HCT116 (cell line): ENCODE results near the gene SEC23IP. TPM values are rescaled to one million over a fixed set of nuclear protein-coding genes. Genes with fewer than 3 reads are reported as not detected.

ENCODE experiments used
- ATAC-seq: fragments of 200-7000 bp; cut with Tn5 transposase; 2 replicates; pipeline ENCODE4 v1.9.1; 2020; ENCODE audit warnings: mild to moderate bottlenecking, moderate library complexity
- BruUV-seq: library from RNA; stranded (reverse); fragments of 400-500 nt; replicated peaks from 2 replicates; lab custom pipeline; 2021; lab: Mats Ljungman, UMichigan
- CTCF ChIA-PET: fragments of 300-600 bp; sonication (Branson Sonifier 250); formaldehyde crosslinking; loops from one replicate; lab custom pipeline; 2021; ENCODE audit warnings: antibody characterized with exemption; lab: Charles Lee
- POLR2A ChIA-PET: fragments of 300-600, 350-600 bp; sonication (Branson Sonifier 250); formaldehyde crosslinking; loops from one replicate; lab custom pipeline; 2021; ENCODE audit warnings: antibody characterized with exemption; lab: Charles Lee
- RAD21 ChIA-PET, 2 experiments: fragments of 300-600 bp; sonication (Branson Sonifier 250); formaldehyde crosslinking; loops; one replicate each; lab custom pipeline; 2023; ENCODE audit warnings: low total read pairs in 2 of 2; ENCODE audit not compliant: uncharacterized antibody in 2 of 2, unreplicated experiment in 2 of 2, low non-redundant PET in 1 of 2; lab: Charles Lee
- DNase-seq: peaks from one replicate; pipeline ENCODE4 v3.0.0-alpha.2; 2010; ENCODE audit warnings: low read depth, low spot score
- H2AFZ ChIP-seq: fragments of 200-600 bp; shearing (Covaris generic), sonication (generic); 2 replicates; pipeline ENCODE4 v1.6.1; 2017; ENCODE audit warnings: low read depth, mixed run types, mixed read lengths, antibody characterized with exemption, low read length; ENCODE audit not compliant: poor library complexity, severe bottlenecking
- H3K27ac ChIP-seq: 2 replicates; pipeline ENCODE4 v1.5.1; 2012; ENCODE audit warnings: low read depth, low read length
- H3K27me3 ChIP-seq: fragments of 200-600 bp; sonication (generic); 2 replicates; pipeline ENCODE4 v1.6.1; 2016; ENCODE audit warnings: mixed run types, low read length, mixed read lengths; ENCODE audit not compliant: insufficient read depth
- H3K36me3 ChIP-seq, 2 experiments: fragments of 200-500 bp in 1 of 2; fragments of 200-600 bp in 1 of 2; sonication (Bioruptor generic) in 1 of 2; sonication (generic) in 1 of 2; 2 replicates each; pipeline versions ENCODE4 v1.5.1 to v1.6.1; 2014 to 2016; ENCODE audit warnings: low read length in 2 of 2, inconsistent platforms in 1 of 2, mixed read lengths in 1 of 2, mixed run types in 1 of 2; ENCODE audit not compliant: insufficient read depth in 2 of 2, control insufficient read depth in 1 of 2
- H3K4me1 ChIP-seq, 2 experiments: fragments of 200-600 bp in 1 of 2; sonication (generic) in 1 of 2; 2 replicates each; pipeline versions ENCODE4 v1.5.1 to v1.6.1; 2012 to 2017; ENCODE audit warnings: low read length in 2 of 2, inconsistent platforms in 1 of 2, mild to moderate bottlenecking in 1 of 2, mixed read lengths in 1 of 2, mixed run types in 1 of 2, moderate library complexity in 1 of 2; ENCODE audit not compliant: insufficient read depth in 2 of 2, control insufficient read depth in 1 of 2
- H3K4me2 ChIP-seq: fragments of 200-600 bp; sonication (generic); 2 replicates; pipeline ENCODE4 v1.6.1; 2017; ENCODE audit warnings: mixed run types, low read length, mixed read lengths
- H3K4me3 ChIP-seq, 2 experiments: fragments of 200-600 bp in 1 of 2; sonication (generic) in 1 of 2; replicated peaks in 1 of 2; 2 replicates each; pipeline ENCODE4 v1.5.1; 2011 to 2016; ENCODE audit warnings: low read length in 2 of 2, control low read depth in 1 of 2, low read depth in 1 of 2, mild to moderate bottlenecking in 1 of 2, mixed read lengths in 1 of 2, mixed run types in 1 of 2
- H3K79me2 ChIP-seq: fragments of 200-600 bp; sonication (generic); 2 replicates; pipeline ENCODE4 v1.6.1; 2017; ENCODE audit warnings: mild to moderate bottlenecking, mixed run types, low read length, moderate library complexity, mixed read lengths; ENCODE audit not compliant: insufficient read depth
- H3K9ac ChIP-seq: fragments of 200-600 bp; sonication (generic); 2 replicates; pipeline ENCODE4 v1.6.1; 2016; ENCODE audit warnings: low read length, mixed read lengths
- H3K9me2 ChIP-seq: fragments of 200-600 bp; sonication (generic), shearing (Covaris generic); 2 replicates; pipeline ENCODE4 v1.6.1; 2017; ENCODE audit warnings: mixed run types, mild to moderate bottlenecking, moderate library complexity; ENCODE audit not compliant: insufficient read depth
- H3K9me3 ChIP-seq, 2 experiments: fragments of 200-500 bp in 1 of 2; fragments of 200-600 bp in 1 of 2; sonication (Bioruptor generic) in 1 of 2; sonication (generic) in 1 of 2; 2 replicates each; pipeline ENCODE4 v1.6.1; 2014 to 2017; ENCODE audit warnings: low read length in 2 of 2, mixed read lengths in 2 of 2, inconsistent platforms in 1 of 2, low read depth in 1 of 2, mild to moderate bottlenecking in 1 of 2, mixed run types in 1 of 2, moderate library complexity in 1 of 2; ENCODE audit not compliant: control insufficient read depth in 1 of 2, insufficient read depth in 1 of 2
- H4K20me1 ChIP-seq: fragments of 200-600 bp; sonication (generic), shearing (Covaris generic); 2 replicates; pipeline ENCODE4 v1.6.1; 2017; ENCODE audit warnings: mixed run types, mild to moderate bottlenecking, moderate library complexity; ENCODE audit not compliant: insufficient read depth
- CEBPB ChIP-seq: IDR thresholded peaks from 2 replicates; pipeline ENCODE4 v1.6.1; 2012; ENCODE audit warnings: low read depth
- RAD21 ChIP-seq: IDR thresholded peaks from 2 replicates; pipeline ENCODE4 v1.6.1; 2012; ENCODE audit warnings: low read depth, mild to moderate bottlenecking
- SP1 ChIP-seq: IDR thresholded peaks from 2 replicates; pipeline ENCODE4 v1.6.1; 2012; ENCODE audit warnings: low read depth
- SRF ChIP-seq: IDR thresholded peaks from 2 replicates; pipeline ENCODE4 v1.6.1; 2012; ENCODE audit warnings: low read depth
- intact Hi-C: fragments of 100-400 bp; cut with micrococcal nuclease; formaldehyde crosslinking; loops from 2 replicates; pipeline ENCODE4 v1.10.0; 2022
- microRNA-seq: library from miRNA; unstranded; fragments of <30 nt; microRNA quantifications from one replicate; pipeline ENCODE4, GENCODE V29; 2016; ENCODE audit warnings: borderline number of aligned reads
- total RNA-seq: library from RNA; stranded (reverse); gene quantifications from one replicate; pipeline ENCODE4 v1.2.1, GENCODE V29; 2021; ENCODE audit not compliant: unreplicated experiment
- TF ChIP-seq, protein P1 (sequence below): IDR thresholded peaks from 2 replicates; pipeline ENCODE4 v1.6.1; 2012; ENCODE audit warnings: low read depth

The SEC23IP gene
- total RNA-seq, 1 experiment from 2014 or later: 122 TPM

DNA sequence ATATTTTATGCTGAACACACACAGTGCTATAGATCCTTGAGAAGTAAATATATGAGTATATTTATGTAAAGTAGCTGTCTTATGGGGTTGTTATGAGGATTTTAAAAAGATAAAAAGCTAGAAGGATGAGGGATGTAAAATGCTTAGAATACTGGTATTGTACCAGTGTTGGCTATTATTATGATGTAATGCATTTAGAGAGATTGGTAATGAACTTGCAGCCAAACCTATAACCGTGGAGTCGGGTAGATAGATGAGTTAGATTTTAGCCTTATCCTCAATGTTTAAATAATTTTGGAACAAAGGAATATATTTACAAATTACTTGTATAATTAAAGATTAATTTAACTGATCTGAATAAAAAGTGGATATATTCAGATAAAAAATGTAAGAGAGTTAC lies 99.3 kb downstream of the SEC23IP start:
- Histone ChIP-seq H3K4me2 (no peak overlapping the region), H3K4me1 (no peaks in the 10 kb centered on the region), H3K79me2 (no peaks in the 10 kb centered on the region), H4K20me1 (no peaks in the 10 kb centered on the region), H3K27me3 (peaks cover 23% of the 10 kb centered on the region), H3K4me3 (no peak overlapping the region), H3K9ac (no peak overlapping the region), H3K27ac (no peak overlapping the region), H3K36me3 (no peaks in the 10 kb centered on the region)
- intact Hi-C loops: no loop called here
- no TSS peak for BruUV-seq
- POLR2A ChIA-PET: no interaction called here
- DNase-seq: no peak
- TF ChIP-seq SRF: no peak
- TF ChIP-seq, protein P1, sequence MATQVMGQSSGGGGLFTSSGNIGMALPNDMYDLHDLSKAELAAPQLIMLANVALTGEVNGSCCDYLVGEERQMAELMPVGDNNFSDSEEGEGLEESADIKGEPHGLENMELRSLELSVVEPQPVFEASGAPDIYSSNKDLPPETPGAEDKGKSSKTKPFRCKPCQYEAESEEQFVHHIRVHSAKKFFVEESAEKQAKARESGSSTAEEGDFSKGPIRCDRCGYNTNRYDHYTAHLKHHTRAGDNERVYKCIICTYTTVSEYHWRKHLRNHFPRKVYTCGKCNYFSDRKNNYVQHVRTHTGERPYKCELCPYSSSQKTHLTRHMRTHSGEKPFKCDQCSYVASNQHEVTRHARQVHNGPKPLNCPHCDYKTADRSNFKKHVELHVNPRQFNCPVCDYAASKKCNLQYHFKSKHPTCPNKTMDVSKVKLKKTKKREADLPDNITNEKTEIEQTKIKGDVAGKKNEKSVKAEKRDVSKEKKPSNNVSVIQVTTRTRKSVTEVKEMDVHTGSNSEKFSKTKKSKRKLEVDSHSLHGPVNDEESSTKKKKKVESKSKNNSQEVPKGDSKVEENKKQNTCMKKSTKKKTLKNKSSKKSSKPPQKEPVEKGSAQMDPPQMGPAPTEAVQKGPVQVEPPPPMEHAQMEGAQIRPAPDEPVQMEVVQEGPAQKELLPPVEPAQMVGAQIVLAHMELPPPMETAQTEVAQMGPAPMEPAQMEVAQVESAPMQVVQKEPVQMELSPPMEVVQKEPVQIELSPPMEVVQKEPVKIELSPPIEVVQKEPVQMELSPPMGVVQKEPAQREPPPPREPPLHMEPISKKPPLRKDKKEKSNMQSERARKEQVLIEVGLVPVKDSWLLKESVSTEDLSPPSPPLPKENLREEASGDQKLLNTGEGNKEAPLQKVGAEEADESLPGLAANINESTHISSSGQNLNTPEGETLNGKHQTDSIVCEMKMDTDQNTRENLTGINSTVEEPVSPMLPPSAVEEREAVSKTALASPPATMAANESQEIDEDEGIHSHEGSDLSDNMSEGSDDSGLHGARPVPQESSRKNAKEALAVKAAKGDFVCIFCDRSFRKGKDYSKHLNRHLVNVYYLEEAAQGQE: no peak
- TF ChIP-seq RAD21: no peak
- TF ChIP-seq CEBPB: no peak
- no peak for TF ChIP-seq SP1
- TF ChIP-seq, all 23 proteins: peak for 0
- ChIA-PET CTCF (no interaction called here), RAD21 (no interaction called here)
- ATAC-seq: no peak
- no peak overlapping the region for H2AFZ ChIP-seq
- no peaks in the 10 kb centered on the region for H3K9me3 ChIP-seq
- no peaks in the 10 kb centered on the region for H3K9me2 ChIP-seq

Small RNA genes lying within 50 kb of the gene (microRNA-seq; reads per million reads assigned to microRNA genes)
- not detected for gene MIR4682

Other genes starting within 250 kb of the SEC23IP start
- gene BAG3, start 241.3 kb upstream of the SEC23IP start, total RNA-seq: 57.0 TPM
- gene INPP5F, start 166.7 kb upstream of the SEC23IP start, total RNA-seq: 21.6 TPM
- 148 TPM for gene MCMBP, start 19.9 kb upstream of the SEC23IP start, total RNA-seq